ENCODE data around the gene SOD3.

Gene SOD3

GRCh38 chr4:24775032-24775605 lies 20.3 kb upstream of the SOD3 start:
- no peak for DNase-seq (ENCODE audit: low read depth)

- no peak for DNase-seq (ENCODE audit: low read depth)
Observed at GRCh38 chr4:24775750-24776149, 19.6 kb upstream of the SOD3 start.

GRCh38 chr4:24777536-24778463 lies 17.6 kb upstream of the SOD3 start:
- no peak for DNase-seq (ENCODE audit: low read depth)

GRCh38 chr4:24778464-24779225 lies 16.7 kb upstream of the SOD3 start:
- DNase-seq (ENCODE audit: low read depth): no peak

- no peak for DNase-seq (ENCODE audit: low read depth)
Observed at GRCh38 chr4:24780936-24781495, 14.4 kb upstream of the SOD3 start.

GRCh38 chr4:24781999-24782745 lies 13.2 kb upstream of the SOD3 start:
- no peak for DNase-seq (ENCODE audit: low read depth)

- no peak for DNase-seq (ENCODE audit: low read depth)
Observed at GRCh38 chr4:24783506-24783905, 11.9 kb upstream of the SOD3 start.

GRCh38 chr4:24791043-24791442 lies 4.3 kb upstream of the SOD3 start:
- DNase-seq (ENCODE audit: low read depth): no peak

- DNase-seq (ENCODE audit: low read depth): no peak
Observed at GRCh38 chr4:24792552-24792951, 2.8 kb upstream of the SOD3 start.

- DNase-seq (ENCODE audit: low read depth): no peak
Observed at GRCh38 chr4:24793219-24794005, 2.0 kb upstream of the SOD3 start.

GRCh38 chr4:24794051-24794450 lies 1.3 kb upstream of the SOD3 start:
- no peak for DNase-seq (ENCODE audit: low read depth)

- no peak for DNase-seq (ENCODE audit: low read depth)
Observed at GRCh38 chr4:24794480-24794879, 893 bp upstream of the SOD3 start.

GRCh38 chr4:24795666-24796381 lies 451 bp downstream of the SOD3 start:
- DNase-seq (ENCODE audit: low read depth): no peak

- DNase-seq (ENCODE audit: low read depth): no peak
Observed at GRCh38 chr4:24796620-24797019, 1.2 kb downstream of the SOD3 start.

GRCh38 chr4:24798036-24798610 lies 2.8 kb downstream of the SOD3 start:
- DNase-seq (ENCODE audit: low read depth): no peak

- no peak for DNase-seq (ENCODE audit: low read depth)
Observed at GRCh38 chr4:24799196-24799543, 3.8 kb downstream of the SOD3 start.

- no peak for DNase-seq (ENCODE audit: low read depth)
Observed at GRCh38 chr4:24799544-24800324, 4.4 kb downstream of the SOD3 start.

- DNase-seq (ENCODE audit: low read depth): no peak
Observed at GRCh38 chr4:24800325-24800895, 5.0 kb downstream of the SOD3 start.
